Right kidney (tissue), 1 donor: Measurements from ENCODE around the gene POLR3B.
"Not testable (repeated sequence)": the region's sequence is repeated elsewhere in the genome, so short reads cannot be mapped to it uniquely, and the experiment has no call there.

Experiments
- DNase-seq: peaks from one replicate; pipeline ENCODE4 v3.0.0-alpha.2; 2016

Gene POLR3B

DNA sequence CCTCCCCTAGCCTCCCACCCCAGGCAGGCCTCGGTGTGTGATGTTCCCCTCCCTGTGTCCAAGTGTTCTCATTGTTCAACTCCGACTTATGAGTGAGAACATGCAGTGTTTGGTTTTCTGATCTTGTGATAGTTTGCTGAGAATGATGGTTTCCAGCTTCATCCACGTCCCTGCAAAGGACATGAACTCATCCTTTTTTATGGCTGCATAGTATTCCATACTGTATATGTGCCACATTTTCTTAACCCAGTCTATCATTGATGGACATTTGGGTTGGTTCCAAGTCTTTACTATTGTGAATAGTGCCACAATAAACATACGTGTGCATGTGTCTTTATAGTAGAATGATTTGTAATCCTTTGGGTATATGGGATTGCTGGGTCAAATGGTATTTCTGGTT lies 108.1 kb downstream of the POLR3B start:
- not testable (repeated sequence) for DNase-seq

DNA sequence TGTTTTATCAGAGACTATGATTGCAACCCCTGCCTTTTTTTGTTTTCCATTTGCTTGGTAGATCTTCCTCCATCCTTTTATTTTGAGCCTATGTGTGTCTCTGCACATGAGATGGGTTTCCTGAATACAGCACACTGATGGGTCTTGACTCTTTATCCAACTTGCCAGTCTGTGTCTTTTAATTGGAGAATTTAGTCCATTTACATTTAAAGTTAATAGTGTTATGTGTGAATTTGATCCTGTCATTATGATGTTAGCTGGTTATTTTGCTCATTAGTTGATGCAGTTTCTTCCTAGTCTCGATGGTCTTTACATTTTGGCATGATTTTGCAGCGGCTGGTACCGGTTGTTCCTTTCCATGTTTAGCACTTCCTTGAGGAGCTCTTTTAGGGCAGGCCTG lies 118.1 kb downstream of the POLR3B start:
- DNase-seq, result not testable (repeated sequence)

DNA sequence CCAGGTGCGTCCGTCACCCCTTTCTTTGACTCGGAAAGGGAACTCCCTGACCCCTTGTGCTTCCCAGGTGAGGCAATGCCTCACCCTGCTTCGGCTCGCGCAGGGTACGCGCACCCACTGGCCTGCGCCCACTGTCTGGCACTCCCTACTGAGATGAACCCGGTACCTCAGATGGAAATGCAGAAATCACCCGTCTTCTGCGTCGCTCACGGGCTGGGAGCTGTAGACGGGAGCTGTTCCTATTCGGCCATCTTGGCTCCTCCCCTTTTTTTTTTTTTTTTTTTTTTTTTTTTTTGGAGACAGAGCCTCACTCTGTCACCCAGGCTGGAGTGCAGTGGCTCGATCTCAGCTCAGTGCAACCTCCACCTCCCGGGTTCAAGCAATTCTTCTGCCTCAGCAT lies 120.1 kb downstream of the POLR3B start:
- DNase-seq, result not testable (repeated sequence)

DNA sequence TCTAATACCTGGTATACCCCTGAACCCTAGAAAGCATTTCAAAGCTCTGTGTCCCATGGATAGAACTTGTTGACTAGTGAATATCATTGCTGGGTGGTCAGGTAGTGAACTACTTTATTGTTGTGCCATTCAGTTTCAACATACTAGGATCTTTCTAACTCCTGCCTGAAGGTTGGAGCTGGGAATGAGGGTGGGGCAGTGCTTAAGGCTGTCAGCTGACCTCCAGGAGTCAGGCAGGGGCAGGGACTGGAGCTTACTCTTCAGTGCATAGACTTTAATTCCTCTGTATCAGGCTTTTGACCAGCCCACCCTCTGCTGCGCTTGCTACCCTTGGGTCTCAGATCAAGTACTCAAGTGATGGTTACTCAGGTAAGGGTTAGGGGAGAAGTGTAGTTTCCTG lies 122.7 kb downstream of the POLR3B start:
- no peak for DNase-seq

DNA sequence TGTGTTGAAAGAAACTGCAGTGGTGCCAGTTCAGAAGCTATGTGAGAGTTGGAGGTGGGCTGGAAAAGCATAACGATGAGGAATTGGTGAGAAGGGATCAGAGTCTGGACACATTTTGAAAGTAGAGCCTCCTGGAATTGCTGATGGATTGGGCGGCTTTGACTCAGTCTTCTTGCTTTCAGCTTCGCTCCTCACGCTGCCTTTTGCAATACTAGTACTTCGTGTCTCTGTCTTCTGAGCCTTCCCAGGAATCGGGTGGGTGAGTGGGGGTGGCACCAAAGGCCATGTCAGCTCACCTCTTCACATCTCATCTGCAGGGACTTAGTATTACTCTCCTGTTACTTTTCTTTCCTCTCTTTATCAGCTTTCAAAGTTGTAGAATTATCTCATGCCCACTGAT lies 123.7 kb downstream of the POLR3B start:
- no peak for DNase-seq

DNA sequence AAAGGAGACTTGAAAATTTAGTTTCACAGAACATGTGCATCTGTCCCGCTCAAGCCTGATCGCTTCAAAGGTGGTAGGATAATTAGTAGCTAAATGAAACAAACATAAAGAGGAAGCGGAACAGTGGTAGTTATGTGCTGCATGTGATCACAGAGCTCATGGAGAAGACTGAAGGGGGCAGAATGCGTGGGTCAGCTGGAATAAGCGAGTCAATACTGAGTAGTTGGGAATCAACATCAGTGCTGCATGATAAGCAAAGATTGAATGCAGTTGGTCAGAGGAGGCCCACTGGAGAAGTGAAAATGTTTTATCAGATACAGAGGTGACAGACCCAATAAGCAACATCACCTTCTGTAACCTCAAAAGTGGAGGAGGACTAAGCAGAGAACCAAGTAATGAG lies 130.1 kb downstream of the POLR3B start:
- no peak for DNase-seq

DNA sequence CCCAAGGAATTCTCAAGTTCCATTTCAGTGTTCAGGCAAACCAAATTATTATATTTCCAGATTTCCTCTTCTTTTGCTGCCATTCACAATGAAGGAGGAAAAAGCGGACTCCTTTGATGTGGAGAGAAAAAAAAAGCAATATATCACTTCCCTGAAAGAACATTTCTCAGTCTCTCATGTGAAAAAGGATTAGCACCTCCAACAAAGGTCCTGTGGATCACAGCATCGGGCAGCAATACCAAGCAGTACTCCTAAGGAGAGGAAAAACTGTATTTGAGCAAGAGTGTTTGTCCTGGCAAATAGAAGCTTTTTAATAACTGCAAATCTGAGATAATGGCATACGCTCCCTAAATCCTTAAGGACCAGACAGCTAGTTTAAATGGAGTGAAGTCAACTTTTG lies 131.3 kb downstream of the POLR3B start:
- DNase-seq, result no peak

DNA sequence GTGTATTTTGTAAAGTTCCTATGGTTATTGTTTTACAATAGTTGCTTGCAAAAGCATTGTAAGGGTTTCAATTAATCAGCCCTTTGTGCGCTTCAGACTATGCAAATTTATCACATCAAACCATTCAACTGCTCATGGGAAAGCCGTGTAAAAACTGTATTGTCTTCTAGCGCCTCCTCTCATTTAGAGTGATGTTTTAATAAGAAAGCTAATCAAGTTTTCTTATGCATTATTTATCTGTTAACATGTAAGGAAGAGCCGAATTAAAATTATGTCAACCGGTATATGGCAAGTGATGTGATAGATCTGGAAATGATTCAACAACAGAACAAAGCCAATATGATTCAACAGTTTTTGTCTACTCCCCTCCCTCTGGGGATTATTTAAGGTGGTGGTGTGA lies 132.7 kb downstream of the POLR3B start:
- DNase-seq, result no peak

DNA sequence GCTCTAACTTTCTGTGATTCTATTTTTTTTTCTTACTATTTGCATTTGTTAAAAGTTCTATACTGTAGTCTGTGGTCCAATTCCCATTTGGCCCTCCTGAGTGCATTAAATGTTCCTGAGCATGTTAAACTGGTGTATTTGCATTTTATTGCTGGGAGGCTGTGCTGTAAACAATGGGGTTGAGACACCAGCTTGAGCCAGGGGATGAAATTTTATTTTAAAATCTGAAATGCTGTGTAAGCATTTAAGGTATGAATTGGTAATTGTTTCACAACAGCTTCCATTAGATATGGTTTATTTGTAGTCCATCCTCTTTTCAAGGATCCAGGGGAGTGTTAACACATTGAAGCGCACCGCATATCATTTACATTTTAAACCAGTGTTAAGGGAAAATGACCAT lies 135.3 kb downstream of the POLR3B start:
- no peak for DNase-seq

DNA sequence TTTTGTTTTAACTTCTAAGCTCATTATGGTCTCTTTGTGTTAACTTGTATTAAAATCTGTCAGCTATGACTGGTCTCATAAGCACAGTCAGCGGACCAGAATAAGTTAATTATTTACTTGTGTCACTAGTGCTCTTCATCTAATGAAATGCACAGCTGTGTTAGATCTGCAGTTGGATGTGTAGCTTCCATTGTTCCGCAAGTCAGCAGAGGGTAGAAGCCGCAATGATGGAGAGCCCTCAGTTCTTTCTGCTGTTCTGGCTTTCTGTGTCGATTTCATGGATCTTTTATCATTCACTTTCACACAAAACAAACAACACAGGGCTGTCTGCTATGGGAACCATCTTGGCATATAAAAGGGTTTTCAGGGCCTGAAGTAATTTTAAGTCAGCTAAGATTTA lies 136.0 kb downstream of the POLR3B start:
- no peak for DNase-seq

DNA sequence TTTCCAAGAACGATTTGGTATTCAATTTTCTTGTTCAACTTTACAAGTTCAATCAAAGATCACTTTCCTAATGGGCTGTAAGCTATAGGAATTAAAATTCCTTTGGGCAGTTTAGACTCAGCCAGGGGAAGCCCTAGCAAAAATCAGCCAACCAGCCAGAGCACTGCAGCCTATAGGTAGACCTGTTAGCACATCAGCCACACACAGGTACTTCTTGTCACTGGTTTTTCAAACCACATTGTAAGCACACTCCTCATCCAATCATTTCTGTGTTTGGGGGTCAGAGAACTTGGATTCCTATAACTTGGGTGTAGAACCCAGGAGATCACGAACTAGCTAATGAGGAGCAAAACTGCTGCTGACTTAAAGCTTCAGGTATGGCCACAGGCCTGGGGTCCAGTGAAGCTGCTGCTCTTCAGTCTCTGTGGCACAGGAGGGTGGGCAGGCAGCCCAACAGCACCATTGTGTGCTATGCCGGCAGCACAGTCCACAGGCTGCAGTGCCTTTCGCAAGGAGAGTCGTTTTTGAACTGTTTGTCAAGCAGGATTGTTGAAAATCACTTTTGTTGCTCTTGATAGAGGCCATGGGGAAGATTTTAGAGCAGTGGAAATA lies 137.9 kb downstream of the POLR3B start:
- DNase-seq, result no peak

DNA sequence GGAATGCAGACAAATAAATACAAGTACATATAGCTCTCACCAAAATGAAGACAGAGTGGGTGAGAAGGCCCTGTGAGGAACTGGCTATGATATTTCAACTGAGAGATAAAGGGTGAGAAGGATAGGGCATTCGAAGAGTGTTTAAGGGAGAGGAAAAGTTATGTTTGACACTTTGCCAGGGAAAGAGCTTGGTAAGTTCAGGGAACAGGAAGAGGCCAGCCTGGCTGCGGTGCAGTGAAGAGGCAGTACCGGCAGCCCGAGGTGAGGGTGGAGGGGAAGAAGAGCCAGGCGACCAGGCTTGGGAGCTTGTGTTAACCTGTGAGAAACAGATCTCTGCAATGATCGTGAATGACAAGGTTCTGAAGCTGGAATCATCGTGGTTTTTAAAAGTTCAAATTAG lies 140.5 kb downstream of the POLR3B start:
- no peak for DNase-seq

DNA sequence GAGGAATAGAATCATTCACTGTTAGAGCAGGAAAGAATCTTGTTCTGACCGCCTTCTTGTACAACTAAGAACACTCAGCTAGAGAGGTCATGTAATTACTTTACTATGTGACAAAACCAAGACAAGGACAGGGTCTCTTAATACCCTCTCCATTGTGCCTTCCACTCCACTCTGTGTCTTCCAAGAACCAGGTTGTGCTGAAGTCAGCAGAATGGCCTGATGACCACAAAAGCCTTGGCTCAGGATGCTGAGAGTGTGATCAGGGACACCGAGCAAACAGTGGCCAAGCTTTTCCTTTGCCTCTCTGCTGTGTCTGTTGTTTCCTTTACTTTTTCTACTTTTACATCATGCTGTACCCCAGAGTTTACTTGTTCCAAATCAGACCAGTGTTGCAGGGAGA lies 142.1 kb downstream of the POLR3B start:
- no peak for DNase-seq

DNA sequence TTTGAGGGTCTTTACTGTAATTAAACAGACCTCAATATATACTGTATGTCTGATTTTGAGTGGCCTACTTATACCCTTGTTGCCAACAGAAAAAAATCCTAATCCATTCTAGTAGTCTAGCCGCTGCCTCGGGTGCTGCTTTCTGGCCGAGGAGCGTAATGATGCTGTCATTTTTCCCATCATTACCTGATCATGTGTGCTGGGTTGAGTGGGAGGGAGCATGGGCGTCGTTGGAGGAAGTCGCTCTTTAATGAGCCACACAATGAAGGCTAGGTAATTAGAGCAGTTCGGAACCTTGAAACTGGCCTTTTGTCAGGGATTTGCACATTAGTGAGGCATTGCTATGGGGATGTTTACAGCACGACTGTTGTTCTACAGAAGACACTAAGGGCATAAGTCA lies 149.1 kb downstream of the POLR3B start:
- no peak for DNase-seq

DNA sequence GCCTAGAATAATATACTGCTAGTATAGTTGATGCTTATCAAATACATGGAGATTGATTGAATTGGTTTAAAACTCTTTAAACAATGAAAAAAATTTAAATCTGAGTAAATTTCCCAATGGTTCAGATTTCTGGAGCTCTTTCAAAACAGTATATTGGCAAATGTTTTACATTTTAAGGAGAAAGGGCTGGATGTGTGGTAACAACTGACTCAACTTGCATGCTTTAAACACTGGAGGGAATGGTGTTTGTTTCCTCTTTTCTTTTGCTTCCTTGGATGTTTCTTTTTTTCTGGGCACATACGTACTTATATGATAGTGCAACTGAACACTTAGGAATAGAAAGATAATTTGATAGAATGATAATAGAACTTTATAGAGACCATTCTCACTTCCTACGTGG lies 151.4 kb downstream of the POLR3B start:
- DNase-seq, result no peak

DNA sequence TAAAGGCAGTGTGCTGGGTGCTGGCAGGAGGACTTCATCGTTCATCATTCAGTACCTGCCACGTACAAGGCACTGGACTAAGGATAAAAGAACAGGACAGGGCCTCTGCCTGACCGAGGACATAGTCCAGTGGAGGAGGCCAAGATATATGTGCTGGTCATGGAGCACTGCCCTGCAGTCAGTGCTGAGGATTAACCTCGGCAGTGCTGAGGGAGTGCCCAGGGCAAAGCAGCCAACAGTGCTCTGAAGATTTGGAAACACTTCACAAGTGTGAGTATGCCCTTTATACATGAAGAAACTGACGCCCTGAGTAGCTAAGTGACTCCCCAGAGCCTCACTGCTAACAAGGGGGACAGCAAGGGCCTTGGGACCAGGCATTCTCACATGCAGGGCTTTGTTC lies 153.8 kb downstream of the POLR3B start:
- DNase-seq, result no peak

DNA sequence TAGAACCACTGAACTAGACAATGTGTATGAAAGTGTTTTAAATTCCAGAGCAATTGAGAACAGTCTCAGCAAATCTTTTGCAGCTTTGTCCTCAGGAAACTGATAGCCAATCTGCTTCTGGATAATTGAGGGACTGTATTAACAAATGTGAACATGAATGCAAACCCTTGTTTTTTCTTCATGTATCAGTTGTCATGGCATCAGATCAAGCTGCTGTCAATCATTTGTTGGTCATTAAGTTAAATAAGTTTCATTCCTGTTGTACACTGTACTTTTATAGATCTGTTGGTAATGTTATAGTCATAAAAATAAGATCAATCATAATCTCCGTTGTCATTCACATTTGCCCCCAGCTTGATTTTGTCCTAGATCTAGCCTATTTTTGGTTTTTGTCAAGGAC lies 159.8 kb downstream of the POLR3B start:
- no peak for DNase-seq

DNA sequence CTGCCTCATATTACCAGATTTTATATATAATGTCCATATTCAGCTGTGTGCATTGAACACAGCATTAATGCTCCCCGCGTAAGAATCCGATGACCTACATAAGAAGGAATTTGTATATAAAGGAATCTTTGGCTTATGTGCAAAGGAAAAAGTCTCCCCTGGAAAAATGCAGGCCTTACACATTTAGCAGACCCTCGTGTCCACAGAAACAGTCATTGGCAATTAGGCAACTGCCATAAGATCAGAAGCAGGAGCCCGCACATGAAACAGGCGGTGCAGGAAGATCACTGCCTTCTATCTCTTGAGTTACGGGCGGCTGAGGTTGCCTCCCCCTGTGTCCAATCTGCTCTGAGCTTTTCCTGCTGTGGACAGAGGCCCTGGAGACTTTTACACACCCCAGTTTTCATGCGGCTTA lies 162.1 kb downstream of the POLR3B start:
- no peak for DNase-seq

DNA sequence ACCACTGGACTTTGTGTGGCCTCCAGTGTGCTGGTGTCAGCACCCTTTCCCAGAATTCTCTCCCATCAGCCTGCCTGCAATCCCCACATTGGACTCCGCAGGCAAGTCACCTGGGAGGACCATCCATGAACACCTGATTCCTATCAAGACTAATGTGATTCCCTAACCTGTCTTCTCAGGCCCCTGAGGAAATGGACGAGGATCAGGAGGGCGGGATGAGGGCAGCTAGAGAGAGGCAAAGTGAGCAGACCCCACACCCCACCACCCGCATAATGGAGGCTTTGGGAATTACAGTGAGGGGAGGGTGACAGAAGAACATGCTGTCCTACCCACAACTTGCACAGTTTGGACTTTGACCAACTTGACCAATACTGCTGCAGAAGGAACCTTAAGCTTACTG lies 164.4 kb downstream of the POLR3B start:
- no peak for DNase-seq

DNA sequence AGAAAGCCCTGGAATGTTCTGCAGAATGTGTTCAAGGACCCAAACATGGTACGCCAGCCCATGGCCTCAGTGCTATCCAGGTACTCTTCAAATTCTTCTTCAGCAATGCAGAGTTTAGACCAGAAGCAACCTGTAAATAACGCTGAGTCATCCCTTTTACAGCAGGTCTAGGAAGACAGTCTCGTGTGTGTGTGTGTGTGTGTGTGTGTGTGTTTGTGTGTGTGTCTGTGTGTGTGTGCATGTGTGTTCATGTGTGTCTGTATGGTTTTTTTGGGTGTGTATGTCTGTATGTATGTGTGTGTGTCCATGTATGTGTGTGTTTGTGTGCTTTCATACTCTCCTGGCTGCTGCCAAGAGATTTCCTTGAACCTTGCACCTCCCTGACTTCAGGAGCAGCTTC lies 165.2 kb downstream of the POLR3B start:
- DNase-seq, result no peak

DNA sequence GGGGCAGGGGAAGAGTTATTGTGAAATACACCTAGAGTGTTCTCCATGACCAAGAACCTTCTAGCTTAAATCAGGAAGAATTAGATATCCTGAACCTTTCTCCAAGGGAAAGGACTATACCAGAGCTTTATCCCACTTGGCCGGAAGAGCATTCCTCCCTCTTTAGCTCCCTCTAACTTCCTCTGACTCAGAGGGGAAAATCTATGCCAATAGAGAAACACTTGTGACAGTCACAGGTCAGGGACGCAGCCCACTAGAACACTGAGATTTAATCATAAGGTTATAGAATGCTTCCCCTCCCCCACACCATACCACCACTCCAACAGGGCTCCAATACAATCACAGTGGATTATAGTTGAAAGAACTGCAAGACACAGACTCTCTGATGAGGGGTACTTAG lies 169.8 kb downstream of the POLR3B start:
- no peak for DNase-seq

DNA sequence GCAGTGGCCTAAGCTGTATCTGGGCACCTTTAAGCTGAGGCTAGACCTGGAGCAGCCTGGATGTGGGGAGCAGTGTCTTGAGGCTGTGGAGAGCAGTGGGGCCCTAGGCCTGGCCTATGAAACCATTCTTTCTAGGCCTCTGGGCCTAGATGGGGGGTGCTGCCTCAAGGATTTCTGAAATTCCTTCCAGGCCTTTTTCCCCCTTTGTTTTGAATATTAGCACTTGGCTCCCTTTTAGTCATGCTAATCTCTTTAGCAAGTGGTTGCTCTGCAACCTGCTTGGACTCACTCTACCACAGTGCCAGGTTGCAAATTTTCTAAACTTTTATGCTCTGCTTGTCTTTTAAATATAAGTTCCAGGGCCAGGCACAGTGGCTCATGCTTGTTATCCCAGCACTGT lies 183.7 kb downstream of the POLR3B start:
- no peak for DNase-seq

DNA sequence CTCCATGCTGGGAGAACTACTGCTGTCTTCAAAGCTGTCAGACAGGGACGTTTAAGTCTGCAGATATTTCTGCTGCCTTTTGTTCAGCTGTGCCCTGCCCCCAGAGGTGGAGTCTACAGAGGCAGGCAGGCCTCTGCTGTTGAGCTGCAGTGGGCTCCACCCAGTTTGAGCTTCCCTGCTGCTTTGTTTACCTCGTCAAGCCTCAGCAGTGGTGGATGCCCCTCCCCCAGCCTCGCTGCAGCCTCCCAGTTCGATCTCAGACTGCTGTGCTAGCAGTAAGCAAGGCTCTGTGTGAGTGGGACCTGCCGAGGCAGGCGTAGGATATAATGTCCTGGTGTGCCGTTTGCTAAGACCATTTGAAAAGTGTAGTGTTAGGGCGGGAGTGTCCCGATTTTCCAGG lies 193.9 kb downstream of the POLR3B start:
- no peak for DNase-seq

DNA sequence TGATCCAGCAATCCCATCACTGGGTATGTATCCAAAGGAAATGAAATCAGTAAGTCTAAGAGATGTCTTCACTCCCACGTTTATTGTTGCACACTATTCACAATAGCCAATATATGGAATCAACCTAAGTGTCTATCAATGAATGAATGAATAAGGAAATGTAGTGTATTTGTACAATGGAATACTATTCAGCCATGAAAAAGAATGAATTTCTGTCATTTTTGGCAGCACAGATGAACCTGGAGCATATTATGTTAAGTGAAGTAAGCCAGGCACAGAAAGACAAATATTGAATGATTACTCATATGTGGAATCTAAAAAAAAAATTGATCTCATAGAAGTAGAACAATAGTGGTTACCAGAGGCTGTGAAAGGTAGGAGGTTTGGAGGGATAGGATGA lies 194.7 kb downstream of the POLR3B start:
- no peak for DNase-seq
